Dermis lymphatic vessel endothelial cell (primary cell): ENCODE data around the gene LEFTY2. TPM values are rescaled to one million over a fixed set of nuclear protein-coding genes. Genes with fewer than 3 reads are reported as not detected.

Source experiments
- total RNA-seq: library from RNA; depleted of rRNA; stranded (reverse); fragments of >200 nt; gene quantifications from 2 replicates; pipeline ENCODE4 v1.2.1, GENCODE V29; 2014

Gene LEFTY2
- not detected in 2 replicates for total RNA-seq

GRCh38 chr1:225941187-225941941 is at the start of gene LEFTY2:
LEFTY2 (minus strand) TSS chr1:225941220; CDS start chr1:225941140, 80 bp downstream.

GRCh38 chr1:225923692-225924555 is 17.1 kb downstream of the LEFTY2 start, which contains the start of gene PYCR2:
PYCR2 (minus strand) TSS chr1:225924250; CDS start chr1:225924110, 140 bp downstream.

GRCh38 chr1:225888898-225889601 is 52.0 kb downstream of the LEFTY2 start, which contains the start of gene LEFTY1:
LEFTY1 (minus strand) TSS chr1:225889146; CDS start chr1:225889066, 80 bp downstream.

Other genes with a start within 250 kb of the LEFTY2 start
- 186 and 216 TPM in 2 replicates for gene SRP9, start 163.4 kb downstream of the LEFTY2 start, total RNA-seq
- 55.0 and 75.5 TPM in 2 replicates for gene EPHX1, start 131.1 kb downstream of the LEFTY2 start, total RNA-seq
- gene TMEM63A, start 58.8 kb downstream of the LEFTY2 start, total RNA-seq, result 6.0 and 6.1 TPM in 2 replicates
- not detected in 2 replicates for gene LEFTY1, start 52.1 kb downstream of the LEFTY2 start, total RNA-seq
- gene PYCR2, start 17.0 kb downstream of the LEFTY2 start, total RNA-seq, result 21.9 and 25.1 TPM in 2 replicates
- 32.3 and 32.6 TPM in 2 replicates for gene SDE2, start 58.1 kb upstream of the LEFTY2 start, total RNA-seq
- 317 and 327 TPM in 2 replicates for gene H3-3A, start 121.5 kb upstream of the LEFTY2 start, total RNA-seq
- gene ACBD3, start 245.5 kb upstream of the LEFTY2 start, total RNA-seq, result 32.9 and 34.6 TPM in 2 replicates